IPS-18c (cell line): ENCODE results near the gene PAAF1.

Experiments used
- H3K4me3 ChIP-seq: 2 replicates; pipeline ENCODE4 v1.7.0; 2013; ENCODE audit warnings: low read depth, mild to moderate bottlenecking, low read length, moderate library complexity; ENCODE audit not compliant: insufficient read depth
- H3K9me3 ChIP-seq: one replicate; pipeline ENCODE4 v1.6.1; 2013; ENCODE audit warnings: mild to moderate bottlenecking, low read length, moderate library complexity; ENCODE audit not compliant: control insufficient read depth, insufficient read depth

PAAF1 gene

DNA sequence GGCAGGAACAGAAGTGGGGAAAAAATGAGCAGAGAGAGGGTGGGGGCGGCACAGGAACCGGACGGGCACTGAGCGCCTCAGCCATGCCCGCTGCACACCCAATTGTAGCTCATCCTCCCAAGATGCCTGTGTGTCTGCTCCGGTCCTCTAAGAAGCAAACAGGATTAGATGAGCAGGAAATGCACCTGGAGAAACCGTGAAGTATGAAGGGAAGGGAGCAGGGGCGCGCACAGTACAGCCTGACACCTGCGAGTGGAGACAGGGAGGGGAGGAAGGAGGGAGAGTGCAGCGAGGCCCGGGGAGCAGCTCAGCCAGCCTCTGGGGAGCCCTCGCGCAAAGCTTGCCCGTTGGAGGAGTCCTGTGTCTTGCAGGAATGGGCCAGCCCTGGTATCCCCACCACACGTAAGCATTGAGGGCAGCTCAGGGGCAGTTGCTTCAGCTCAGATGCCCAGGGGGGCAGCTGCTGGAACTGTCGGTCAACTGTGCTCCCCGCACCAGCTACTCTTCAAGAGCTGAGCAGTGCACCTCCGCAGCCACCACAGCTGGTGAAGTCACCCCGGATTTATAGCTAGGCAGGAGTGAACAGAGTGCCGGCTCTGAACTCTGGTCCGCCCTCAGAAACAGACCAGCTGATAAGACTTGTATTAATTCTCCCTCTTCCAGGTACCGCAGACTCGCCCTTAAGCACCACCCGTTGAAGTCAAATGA, 81.0 kb downstream of the PAAF1 start:
- Histone ChIP-seq H3K4me3 (no peak overlapping the region), H3K9me3 (no peaks in the 10 kb centered on the region)

DNA sequence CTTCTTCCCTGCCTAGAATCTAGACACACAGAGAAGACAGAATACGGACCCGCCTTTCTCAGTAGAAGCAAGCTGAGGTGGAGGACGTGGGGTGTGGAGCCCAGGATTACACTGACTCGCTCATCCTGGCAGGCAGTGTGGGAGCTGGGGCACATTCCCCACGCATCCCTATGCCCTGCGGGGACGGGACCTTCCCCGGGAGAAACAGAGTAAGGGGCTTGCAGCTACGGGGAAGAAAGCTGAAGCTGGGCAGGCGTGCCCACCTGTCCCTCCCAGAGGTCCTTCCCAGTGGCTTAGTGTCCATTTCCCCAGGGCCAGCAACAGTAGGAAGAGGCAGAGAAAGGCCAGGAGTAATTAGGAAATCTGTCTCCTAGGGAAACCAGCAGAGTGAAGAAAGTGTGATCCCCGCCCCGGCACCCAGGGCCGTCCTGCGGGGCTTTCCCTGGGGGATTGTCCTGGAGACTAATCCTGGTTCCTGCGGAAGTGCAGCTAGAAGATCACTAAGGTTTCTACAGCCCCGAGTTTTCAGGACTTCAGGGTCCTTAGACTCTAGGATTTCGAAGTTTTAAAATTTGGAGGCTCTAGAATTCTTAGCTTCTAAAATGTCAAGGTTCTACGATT, 81.8 kb downstream of the PAAF1 start:
- Histone ChIP-seq H3K9me3 (no peaks in the 10 kb centered on the region), H3K4me3 (no peak overlapping the region)

DNA sequence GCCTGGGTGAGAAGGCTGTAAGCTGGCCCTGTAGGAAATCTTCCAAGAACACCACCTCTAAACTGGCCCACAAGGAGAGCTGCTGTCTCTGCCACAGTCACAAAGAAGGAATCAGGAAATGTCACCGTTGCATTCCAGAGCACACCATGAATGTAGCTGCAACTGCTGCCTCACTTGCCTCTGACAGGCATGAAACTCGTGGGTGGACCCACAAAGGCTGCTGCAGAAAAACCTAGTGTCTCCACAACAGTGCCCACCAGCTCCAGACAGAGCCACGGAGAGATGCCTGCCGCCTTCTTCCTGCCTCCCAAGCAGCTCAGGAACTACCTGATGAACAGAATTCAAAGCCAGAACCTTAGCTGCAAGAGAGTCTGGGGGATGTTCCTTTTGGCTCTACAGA, 84.5 kb downstream of the PAAF1 start:
- H3K4me3 ChIP-seq: no peak overlapping the region
- no peaks in the 10 kb centered on the region for H3K9me3 ChIP-seq

DNA sequence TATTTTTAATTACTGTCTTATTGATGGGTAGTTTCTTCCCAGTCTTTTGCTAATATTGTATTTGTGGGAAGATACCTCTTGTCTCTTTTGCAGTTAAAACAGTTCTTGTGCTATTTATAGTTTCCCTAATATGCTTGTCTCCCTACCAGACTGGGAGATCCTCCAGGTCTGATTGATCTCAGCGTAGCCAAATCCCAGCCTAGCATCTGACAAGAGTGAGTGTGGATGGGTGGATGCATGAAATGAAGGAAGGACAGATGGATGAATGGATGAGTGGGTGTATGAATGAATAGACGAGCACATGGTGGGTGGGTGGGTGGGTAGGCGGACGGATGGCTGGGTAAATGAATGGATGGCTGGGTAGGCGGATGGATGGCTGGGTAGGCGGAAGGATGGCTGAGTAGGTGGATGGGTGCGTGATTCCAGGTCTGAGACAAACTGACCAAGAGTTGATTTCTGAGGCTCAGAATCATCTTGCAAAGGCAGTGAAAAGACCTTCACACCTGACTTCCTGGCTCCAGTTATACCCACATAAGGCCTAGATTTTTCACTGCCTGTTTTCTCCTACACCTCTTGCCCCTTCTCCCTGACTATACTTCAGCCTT, 85.4 kb downstream of the PAAF1 start:
- no peaks in the 10 kb centered on the region for H3K9me3 ChIP-seq
- no peak overlapping the region for H3K4me3 ChIP-seq

DNA sequence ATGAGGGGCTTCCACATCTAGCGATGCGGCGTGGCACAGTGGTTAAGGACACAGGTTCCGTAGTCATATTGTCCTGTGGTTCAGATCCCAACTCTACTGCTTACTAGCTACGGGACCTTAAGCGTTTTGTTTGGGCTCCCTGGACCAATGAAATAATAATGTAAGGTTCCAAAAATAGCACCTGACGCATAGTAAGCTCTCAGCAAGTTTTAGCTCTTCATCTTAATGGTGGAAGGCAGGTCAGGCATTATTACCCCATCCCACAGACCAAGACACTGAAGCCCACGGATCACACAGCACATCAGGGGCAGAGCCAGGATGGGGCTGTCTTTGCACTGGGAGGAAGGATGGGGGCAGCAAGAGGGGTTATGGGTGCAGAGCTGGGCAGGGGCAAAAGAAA, 87.1 kb downstream of the PAAF1 start:
- H3K9me3 ChIP-seq: no peaks in the 10 kb centered on the region
- no peak overlapping the region for H3K4me3 ChIP-seq

DNA sequence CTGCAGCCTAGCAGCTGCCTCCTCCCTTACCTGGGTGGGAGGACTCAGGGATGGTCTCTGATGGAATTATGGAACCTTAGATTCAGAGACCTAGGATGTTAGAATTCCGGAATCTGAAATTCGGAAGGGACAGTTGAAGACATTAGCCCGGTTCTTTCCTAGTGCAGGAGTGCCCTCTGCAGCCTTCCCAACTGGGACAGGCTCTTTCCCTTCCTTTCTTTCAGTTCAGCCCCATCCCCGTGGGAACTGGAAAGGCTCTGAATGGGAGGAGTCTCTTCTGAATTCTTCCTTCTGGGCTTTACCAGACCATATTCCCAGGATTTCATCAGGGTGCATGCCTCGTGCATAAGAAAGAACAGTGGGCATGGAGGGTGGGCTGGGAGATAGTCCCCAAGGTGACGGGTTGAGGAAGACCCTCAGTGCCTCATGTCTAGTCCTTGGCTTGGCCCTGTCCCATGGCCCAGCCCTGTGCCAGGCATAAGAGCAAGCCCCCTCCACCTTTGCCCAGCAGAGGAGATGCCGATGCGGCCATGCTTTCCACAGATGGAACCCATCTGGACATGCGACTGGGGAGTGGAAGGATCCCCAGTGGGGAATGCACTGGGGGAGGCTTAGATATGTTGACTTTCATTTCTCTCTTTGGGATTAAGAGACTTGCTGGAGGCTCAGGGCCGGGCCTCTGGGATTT, 88.4 kb downstream of the PAAF1 start:
- H3K4me3 ChIP-seq: no peak overlapping the region
- H3K9me3 ChIP-seq: peaks cover 2% of the 10 kb centered on the region

DNA sequence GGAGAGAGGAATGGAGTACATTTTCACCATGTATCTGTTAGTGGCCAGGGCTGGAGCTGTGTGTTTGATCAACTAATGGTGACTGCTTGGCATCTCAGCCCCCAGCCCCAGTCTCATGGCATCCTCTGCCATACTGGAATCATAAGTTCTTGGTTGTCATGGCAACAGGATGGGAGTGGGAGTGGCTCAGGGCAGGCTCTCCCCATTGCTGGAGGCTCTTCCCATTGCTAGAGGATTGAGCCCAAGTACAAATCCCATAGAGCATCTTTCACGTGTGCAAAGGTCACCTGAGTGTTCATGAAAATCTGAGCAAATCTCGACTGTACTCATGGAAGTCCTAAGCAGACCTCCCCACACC, 88.9 kb downstream of the PAAF1 start:
- H3K9me3 ChIP-seq: peaks cover 2% of the 10 kb centered on the region
- no peak overlapping the region for H3K4me3 ChIP-seq

DNA sequence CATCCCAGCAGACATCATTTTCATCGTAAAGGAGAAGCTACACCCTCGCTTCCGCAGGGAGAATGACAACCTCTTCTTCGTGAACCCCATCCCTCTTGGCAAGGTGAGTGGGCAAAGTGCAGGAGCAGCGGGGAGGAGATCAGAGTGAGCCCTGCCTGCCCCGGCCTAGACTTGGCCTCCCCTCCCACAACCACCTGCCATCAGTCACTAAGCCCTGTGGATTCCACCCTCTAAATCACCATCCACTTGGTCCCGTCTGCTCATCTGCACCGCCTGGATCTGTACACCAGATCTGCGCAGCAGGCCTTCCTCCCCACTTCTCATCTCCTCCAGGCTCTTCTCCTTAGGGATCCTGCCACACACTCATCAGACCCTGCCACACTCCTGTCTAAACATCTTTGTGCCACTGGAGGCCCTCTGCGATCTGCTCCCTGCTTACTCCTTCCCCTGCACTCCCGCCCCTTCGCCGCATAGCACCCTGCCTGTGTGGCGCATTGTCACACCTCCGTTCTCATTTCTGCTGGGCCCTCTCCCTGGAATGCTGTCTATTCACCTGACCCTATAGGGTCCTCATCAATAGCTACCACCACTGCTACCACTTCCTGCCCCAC, 91.7 kb downstream of the PAAF1 start:
- peaks cover 4% of the 10 kb centered on the region for H3K9me3 ChIP-seq

DNA sequence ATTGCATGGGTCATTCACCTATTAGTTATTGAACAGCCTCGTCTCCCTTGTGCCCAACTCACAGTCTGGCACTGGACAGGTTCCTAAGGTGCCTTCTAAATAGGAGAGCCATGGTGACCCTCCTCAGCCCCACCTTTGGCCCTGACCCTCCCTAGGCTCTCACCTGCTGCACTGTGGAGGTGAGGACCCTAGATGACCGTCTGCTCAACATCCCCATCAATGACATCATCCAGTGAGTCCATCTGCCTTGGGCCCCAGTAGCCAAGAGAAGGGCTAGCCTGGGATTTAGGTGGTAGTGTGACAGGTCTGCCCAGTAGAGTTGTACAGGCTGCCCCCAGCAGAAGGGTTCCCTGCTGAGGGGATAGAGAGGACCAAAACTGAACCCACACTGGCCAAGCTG, 92.3 kb downstream of the PAAF1 start:
- no peak overlapping the region for H3K4me3 ChIP-seq
- H3K9me3 ChIP-seq: peaks cover 4% of the 10 kb centered on the region

More for the DNA sequence above, 91.7 kb downstream of the PAAF1 start:
- no peak overlapping the region for H3K4me3 ChIP-seq

DNA sequence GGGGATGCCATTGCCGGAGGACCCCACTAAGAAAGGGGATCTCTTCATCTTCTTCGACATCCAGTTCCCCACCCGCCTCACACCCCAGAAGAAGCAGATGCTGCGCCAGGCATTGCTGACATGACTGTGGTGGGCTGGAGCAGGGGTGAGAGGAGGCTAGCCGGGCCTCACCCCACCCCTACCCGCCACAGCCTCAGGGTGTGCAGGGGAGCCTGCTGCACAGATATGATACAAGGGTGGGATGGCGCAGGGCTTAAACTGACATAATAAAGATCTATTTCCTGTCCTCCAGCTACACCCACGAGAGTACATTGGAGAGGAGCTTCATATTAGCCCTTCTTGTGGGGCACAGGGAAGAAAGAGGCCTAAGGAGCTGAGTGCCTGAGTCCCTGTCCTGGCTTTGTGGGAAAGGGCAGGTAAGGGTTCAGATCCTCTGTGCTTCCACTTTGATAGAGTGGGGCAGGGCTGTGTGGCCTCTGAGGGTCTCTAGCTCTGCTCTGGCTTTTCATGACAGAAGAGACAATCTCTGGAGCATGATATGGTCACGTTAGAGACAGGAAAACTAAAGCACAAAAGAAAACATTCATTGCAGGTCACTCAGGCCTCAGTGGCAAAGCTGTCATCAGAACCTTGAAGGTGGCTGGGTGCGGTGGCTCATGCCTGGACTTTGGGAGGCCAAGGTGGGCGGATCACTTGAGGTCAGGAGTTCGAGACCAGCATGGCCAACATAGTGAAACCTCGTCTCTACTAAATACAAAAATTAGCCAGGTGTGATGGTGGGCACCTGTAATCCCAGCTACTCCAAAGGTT, 93.4 kb downstream of the PAAF1 start:
- H3K9me3 ChIP-seq: peaks cover 4% of the 10 kb centered on the region
- no peak overlapping the region for H3K4me3 ChIP-seq

DNA sequence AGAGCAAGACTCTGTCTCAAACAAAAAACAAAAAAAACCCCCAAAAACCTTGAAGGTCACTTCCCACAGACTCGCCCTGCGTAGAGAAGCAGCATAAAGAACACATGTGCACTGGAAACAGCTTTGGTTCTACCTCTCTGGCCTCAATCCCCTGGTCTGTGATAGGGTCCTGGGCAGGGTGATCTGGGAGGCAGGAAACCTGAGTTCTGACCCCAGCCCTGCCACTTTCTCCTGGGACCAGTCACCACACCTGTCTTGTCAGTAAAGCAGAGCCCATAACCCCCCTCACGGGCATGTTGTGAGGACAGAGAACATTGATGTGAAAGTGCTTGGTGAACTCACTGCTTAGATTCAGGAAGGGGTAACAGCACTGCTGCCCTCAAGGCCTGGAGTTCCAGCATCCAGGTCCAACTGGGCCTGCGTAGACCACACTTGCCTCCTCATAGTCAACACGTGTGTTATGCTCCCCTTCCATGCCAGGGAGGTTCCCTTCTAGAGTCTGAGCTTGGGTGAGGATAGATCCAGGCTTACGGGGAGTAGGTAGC, 94.4 kb downstream of the PAAF1 start:
- Histone ChIP-seq H3K4me3 (no peak overlapping the region), H3K9me3 (peaks cover 4% of the 10 kb centered on the region)

DNA sequence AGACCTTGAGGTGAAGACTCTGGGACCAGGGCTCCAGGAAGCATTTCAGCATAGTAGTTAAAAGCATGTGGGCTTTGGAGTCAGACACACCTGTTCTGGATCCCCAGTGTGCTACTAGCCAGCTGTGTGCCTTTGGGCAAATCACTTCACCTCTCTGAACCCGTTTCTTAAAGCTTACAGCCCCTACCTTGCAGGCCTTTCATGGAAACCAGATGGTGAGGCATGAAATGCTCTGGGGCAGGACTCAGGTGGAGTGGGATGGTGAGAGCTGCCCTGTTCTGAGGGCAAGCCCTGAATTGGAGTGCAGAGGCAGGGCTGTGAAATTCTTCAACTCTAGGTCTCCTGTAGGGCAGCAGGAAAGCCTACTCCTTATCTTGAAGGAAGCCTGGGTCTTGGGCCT, 95.4 kb downstream of the PAAF1 start:
- no peak overlapping the region for H3K4me3 ChIP-seq
- H3K9me3 ChIP-seq: peaks cover 4% of the 10 kb centered on the region

DNA sequence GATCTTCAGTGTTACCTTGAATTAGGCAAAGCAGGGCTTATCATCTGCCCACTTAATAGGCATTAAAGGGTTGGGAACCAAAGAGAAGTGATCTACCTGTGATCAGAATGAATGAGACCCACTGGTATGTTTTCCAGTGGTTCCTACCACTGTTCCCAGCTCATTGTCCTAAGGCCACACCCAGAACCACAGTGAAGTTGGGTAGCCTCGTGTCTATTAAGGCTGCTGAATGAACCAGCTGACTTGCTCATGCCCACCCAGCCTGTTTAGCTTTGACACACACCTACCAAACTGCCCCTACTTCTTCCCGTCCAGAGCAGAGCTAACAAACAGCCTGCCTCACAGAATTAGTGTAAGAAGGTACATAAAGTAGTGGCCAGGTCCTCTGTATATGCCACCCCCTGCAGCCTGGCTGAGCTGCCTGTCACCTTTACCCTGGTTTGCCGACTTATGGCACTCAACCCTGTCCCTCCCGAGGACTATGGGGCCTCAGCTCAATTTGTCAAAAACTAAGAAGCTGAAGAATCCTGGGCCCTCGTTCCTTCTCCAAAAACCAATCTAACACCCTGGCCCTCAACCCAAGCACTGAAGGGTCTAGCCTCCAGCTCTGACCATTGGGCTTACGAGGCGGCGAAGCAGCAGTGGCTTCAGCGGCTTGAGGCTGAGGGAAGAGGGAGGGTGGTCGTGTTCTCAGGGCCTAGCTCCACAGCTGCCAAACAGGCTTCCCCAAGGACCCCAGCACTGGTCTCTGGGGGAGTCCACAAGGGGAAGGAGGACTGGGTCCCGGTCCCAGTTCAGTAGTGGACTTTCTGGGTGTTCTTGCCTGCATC, 96.0 kb downstream of the PAAF1 start:
- H3K9me3 ChIP-seq: peaks cover 4% of the 10 kb centered on the region
- H3K4me3 ChIP-seq: no peak overlapping the region

DNA sequence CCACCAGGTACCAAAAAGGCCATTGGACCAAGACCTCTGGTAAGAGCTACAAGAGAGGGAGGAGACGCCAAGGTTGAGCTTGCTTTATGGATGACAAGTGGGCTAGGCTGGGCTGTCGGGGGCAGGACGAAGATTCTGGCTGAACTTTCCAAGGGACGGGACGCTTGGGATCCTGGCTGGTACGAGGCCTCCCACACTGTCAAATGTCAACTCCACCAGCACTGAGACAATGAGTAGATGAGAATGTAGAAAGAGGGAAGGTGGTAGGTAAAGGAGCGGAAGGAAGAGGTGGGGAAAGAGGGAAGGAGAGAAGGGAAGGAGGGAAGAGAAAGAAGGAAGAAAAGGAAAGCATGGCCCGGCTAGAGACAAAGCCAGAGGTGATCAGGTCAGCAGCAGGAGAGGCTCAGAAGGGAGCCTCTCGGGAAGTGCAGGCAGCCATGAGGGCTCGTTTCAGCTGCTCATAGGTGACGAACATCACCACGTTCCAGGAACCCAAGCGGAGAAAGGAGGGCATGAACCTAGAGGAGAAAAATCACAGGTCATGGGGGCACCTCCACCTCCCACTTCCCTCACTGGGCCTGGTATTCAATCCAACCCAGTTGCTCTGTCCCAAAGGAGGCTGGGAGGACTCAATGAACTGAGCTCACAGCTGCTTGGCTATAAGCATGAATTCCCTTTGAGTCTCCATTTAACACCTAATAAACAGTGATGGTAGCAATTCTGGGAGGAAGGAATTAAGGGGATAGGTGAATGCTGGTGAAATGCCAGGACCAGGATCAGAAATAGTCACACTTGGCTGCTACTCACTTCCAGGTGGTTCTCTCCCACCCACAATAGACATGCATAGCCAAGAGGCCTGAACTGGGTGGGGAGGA, 98.0 kb downstream of the PAAF1 start:
- no peak overlapping the region for H3K4me3 ChIP-seq
- H3K9me3 ChIP-seq: peaks cover 2% of the 10 kb centered on the region

DNA sequence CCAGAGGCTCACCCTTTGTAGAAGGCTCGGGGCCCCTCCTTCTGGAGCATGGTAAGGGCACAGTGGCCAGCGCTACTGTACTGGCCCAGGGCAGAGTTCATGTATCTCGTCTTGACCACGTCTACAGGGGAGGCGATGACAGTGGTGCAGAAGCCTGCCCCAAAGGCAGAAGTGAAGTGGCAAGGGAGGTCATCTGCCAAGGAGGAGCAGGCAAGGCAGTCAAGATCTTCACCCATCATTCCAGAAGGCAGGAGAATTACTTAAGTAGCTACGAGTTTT, 98.6 kb downstream of the PAAF1 start:
- Histone ChIP-seq H3K9me3 (peaks cover 2% of the 10 kb centered on the region), H3K4me3 (no peak overlapping the region)
